Brain microvascular endothelial cell (primary cell): ENCODE results near the gene SDHA.

ENCODE experiments used
- DNase-seq: peaks from one replicate; pipeline ENCODE4 v3.0.0-alpha.2; 2020
- H3K27ac ChIP-seq: fragments of 250-450 bp; sonication (Bioruptor Pico); 2 replicates; pipeline ENCODE4 v1.5.1; 2020; ENCODE audit warnings: mild to moderate bottlenecking, moderate library complexity
- H3K27me3 ChIP-seq: fragments of 250-450 bp; sonication (Bioruptor Pico); replicated peaks from 2 replicates; pipeline ENCODE4 v1.5.1; 2020; ENCODE audit warnings: mild to moderate bottlenecking
- H3K36me3 ChIP-seq: fragments of 250-450 bp; sonication (Bioruptor Pico); replicated peaks from 2 replicates; pipeline ENCODE4 v1.5.1; 2020; ENCODE audit warnings: mild to moderate bottlenecking
- H3K4me3 ChIP-seq: 2 replicates; pipeline ENCODE4 v1.5.1; 2011; ENCODE audit warnings: low read depth, mild to moderate bottlenecking, control low read depth, low read length, moderate library complexity
- CTCF ChIP-seq: IDR thresholded peaks from 2 replicates; pipeline ENCODE4 v1.5.1; 2011; ENCODE audit warnings: low read depth, mild to moderate bottlenecking, moderate library complexity, low read length, control low read depth, inconsistent platforms; ENCODE audit errors: missing control alignments
- in situ Hi-C: cut with HindIII; loops from 2 replicates; pipeline ENCODE4 v1.10.0; 2017; ENCODE audit warnings: low sequenced_read_pairs, low pct_ligation_motif_present

SDHA gene

GRCh38 chr5:172421-172820, 45.7 kb upstream of the SDHA start:
- TF ChIP-seq CTCF, result no peak
- Histone ChIP-seq H3K4me3 (no peak overlapping the region), H3K27me3 (no peaks in the 10 kb centered on the region), H3K27ac (no peak overlapping the region), H3K36me3 (no peaks in the 10 kb centered on the region)
- in situ Hi-C loops, result no loop called here
- no peak for DNase-seq

GRCh38 chr5:172841-173251, 45.3 kb upstream of the SDHA start:
- H3K4me3 ChIP-seq, result no peak overlapping the region
- no peak for DNase-seq
- H3K27ac ChIP-seq, result no peak overlapping the region
- in situ Hi-C loops, result no loop called here
- no peaks in the 10 kb centered on the region for H3K27me3 ChIP-seq
- no peaks in the 10 kb centered on the region for H3K36me3 ChIP-seq
- no peak for TF ChIP-seq CTCF

GRCh38 chr5:173392-174290, 44.5 kb upstream of the SDHA start:
- Histone ChIP-seq H3K27ac (no peak overlapping the region), H3K27me3 (no peaks in the 10 kb centered on the region), H3K36me3 (no peaks in the 10 kb centered on the region), H3K4me3 (no peak overlapping the region)
- TF ChIP-seq CTCF, result no peak
- in situ Hi-C loops, result no loop called here
- DNase-seq, result no peak

- H3K27me3 ChIP-seq, result no peaks in the 10 kb centered on the region
- in situ Hi-C loops, result no loop called here
- no peak overlapping the region for H3K27ac ChIP-seq
- H3K36me3 ChIP-seq, result no peaks in the 10 kb centered on the region
- TF ChIP-seq CTCF, result no peak
- no peak for DNase-seq
- no peak overlapping the region for H3K4me3 ChIP-seq
Observed at GRCh38 chr5:174291-174600, 43.9 kb upstream of the SDHA start.

GRCh38 chr5:174876-175465, 43.1 kb upstream of the SDHA start:
- Histone ChIP-seq H3K4me3 (no peak overlapping the region), H3K27ac (no peak overlapping the region), H3K36me3 (no peaks in the 10 kb centered on the region), H3K27me3 (no peaks in the 10 kb centered on the region)
- in situ Hi-C loops, result no loop called here
- TF ChIP-seq CTCF, result no peak
- no peak for DNase-seq

- no peak for TF ChIP-seq CTCF
- H3K4me3 ChIP-seq, result no peak overlapping the region
- no peak for DNase-seq
Observed at GRCh38 chr5:176296-176823, 41.8 kb upstream of the SDHA start.

More at GRCh38 chr5:176296-176823, 41.8 kb upstream of the SDHA start:
- H3K36me3 ChIP-seq, result no peaks in the 10 kb centered on the region
- H3K27ac ChIP-seq, result no peak overlapping the region
- in situ Hi-C loops, result no loop called here
- H3K27me3 ChIP-seq, result no peaks in the 10 kb centered on the region
